Peyer's patch (tissue), 4 donors: ENCODE measurements around the gene COPS2. TPM values are rescaled to one million over a fixed set of nuclear protein-coding genes. Genes with fewer than 3 reads are reported as not detected.

Experiments used
- DNase-seq, 3 donors: peaks; one replicate each; pipeline ENCODE4 v3.0.0-alpha.2; 2017 to 2019
- H3K27ac ChIP-seq, 4 donors: fragments of 200-600 bp; sonication (generic); one replicate each; pipeline ENCODE4 v1.5.1; 2016 to 2019
- H3K27me3 ChIP-seq, 2 donors: fragments of 200-600 bp; sonication (generic); one replicate each; pipeline ENCODE4 v1.5.1; 2019
- H3K36me3 ChIP-seq, 3 donors: fragments of 200-600 bp; sonication (generic); one replicate each; pipeline ENCODE4 v1.5.1; 2016 to 2019
- H3K4me1 ChIP-seq, 4 donors: fragments of 200-600 bp; sonication (generic); one replicate each; pipeline ENCODE4 v1.5.1; 2016 to 2019
- H3K4me3 ChIP-seq, 4 donors: fragments of 200-600 bp; sonication (generic); 1 replicate in 3 of 4; 2 replicates in 1 of 4; pipeline ENCODE4 v1.5.1; 2016 to 2019; ENCODE audit warnings: mild to moderate bottlenecking in 1 of 4
- H3K9me3 ChIP-seq, 4 donors: fragments of 200-600 bp; sonication (generic); one replicate each; pipeline ENCODE4 v1.5.1; 2016 to 2019; ENCODE audit warnings: mild to moderate bottlenecking in 1 of 4
- POLR2A ChIP-seq, 2 donors: fragments of 450-650 bp; IDR thresholded peaks; one replicate each; pipeline ENCODE4 v1.5.1; 2017; ENCODE audit warnings: antibody characterized with exemption in 2 of 2, mild to moderate bottlenecking in 2 of 2, moderate library complexity in 2 of 2
- total RNA-seq, 4 donors: library from RNA; depleted of rRNA; stranded (reverse); fragments of >200 nt; gene quantifications; one replicate each; pipeline ENCODE4 v1.1.0, GENCODE V29; 2016
- TF ChIP-seq, protein P1 (sequence below), 6 experiments: fragments of 450-650 bp in 4 of 6; fragments of 200-600 bp in 2 of 6; sonication (generic) in 1 of 6; IDR thresholded peaks; one replicate each; pipeline ENCODE4 v1.5.1; 2017 to 2019; ENCODE audit warnings: antibody characterized with exemption in 6 of 6, mild to moderate bottlenecking in 3 of 6, moderate library complexity in 1 of 6

Gene COPS2
- total RNA-seq, 4 donors from 2014 or later, result 31.5 to 50.6 (median 39.0) TPM

DNA sequence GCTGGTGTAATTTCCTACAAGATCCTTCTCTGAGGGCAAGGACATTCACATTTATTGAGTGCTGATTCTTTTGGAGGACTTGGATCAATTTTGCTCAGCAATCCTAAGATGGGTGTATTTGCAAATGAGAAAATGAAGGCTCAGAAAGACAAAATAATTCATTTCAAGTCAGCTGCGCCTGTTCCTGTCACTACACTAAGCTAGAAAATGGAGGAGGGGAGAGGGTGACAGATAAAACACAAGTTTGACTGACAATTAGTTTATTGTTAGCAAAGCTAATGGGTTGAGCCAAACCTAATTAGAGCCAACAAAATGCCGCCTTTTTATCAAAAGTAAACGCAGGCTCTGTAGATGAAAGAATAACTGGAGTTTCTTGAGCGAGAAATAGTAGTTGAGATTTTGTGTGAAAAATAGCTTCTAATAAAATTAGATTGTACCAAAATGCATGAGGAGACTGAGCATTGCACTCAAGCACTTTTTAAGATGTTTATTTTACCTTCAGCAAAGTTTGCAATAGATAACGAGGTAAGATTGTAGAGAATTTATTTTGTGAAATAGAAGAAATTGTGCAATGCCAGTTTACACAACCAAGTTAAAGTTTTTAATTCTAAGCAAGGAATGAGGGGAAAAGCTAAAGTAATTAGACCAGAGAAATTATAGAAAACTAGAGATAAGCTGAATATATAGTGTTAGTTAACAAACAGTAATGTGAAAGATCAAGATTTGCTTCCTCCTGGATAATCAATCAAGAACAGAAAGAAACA, 69.5 kb downstream of the COPS2 start:
- Histone ChIP-seq H3K9me3 (no peaks in the 10 kb centered on the region), H3K36me3 (no peaks in the 10 kb centered on the region), H3K4me3 (no peak overlapping the region), H3K27ac (no peak overlapping the region), H3K27me3 (no peaks in the 10 kb centered on the region), H3K4me1 (no peaks in the 10 kb centered on the region)
- TF ChIP-seq POLR2A (IDR thresholded peaks at IDR 0.05), result no peak
- TF ChIP-seq, protein P1, sequence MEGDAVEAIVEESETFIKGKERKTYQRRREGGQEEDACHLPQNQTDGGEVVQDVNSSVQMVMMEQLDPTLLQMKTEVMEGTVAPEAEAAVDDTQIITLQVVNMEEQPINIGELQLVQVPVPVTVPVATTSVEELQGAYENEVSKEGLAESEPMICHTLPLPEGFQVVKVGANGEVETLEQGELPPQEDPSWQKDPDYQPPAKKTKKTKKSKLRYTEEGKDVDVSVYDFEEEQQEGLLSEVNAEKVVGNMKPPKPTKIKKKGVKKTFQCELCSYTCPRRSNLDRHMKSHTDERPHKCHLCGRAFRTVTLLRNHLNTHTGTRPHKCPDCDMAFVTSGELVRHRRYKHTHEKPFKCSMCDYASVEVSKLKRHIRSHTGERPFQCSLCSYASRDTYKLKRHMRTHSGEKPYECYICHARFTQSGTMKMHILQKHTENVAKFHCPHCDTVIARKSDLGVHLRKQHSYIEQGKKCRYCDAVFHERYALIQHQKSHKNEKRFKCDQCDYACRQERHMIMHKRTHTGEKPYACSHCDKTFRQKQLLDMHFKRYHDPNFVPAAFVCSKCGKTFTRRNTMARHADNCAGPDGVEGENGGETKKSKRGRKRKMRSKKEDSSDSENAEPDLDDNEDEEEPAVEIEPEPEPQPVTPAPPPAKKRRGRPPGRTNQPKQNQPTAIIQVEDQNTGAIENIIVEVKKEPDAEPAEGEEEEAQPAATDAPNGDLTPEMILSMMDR (IDR thresholded peaks at IDR 0.05), result no peak
- DNase-seq, result no peak

GRCh38 chr15:49084285-49084570, 71.2 kb downstream of the COPS2 start:
- no peak for DNase-seq
- no peaks in the 10 kb centered on the region for H3K36me3 ChIP-seq
- no peak overlapping the region for H3K27ac ChIP-seq
- H3K4me3 ChIP-seq, result no peak overlapping the region
- H3K4me1 ChIP-seq, result no peaks in the 10 kb centered on the region
- H3K27me3 ChIP-seq, result no peaks in the 10 kb centered on the region
- no peaks in the 10 kb centered on the region for H3K9me3 ChIP-seq
- TF ChIP-seq POLR2A (IDR thresholded peaks at IDR 0.05), result no peak
- TF ChIP-seq, protein P1 (IDR thresholded peaks at IDR 0.05), result no peak

GRCh38 chr15:49083401-49084284, 71.8 kb downstream of the COPS2 start:
- no peaks in the 10 kb centered on the region for H3K4me1 ChIP-seq
- no peak for DNase-seq
- H3K36me3 ChIP-seq, result no peaks in the 10 kb centered on the region
- H3K27me3 ChIP-seq, result no peaks in the 10 kb centered on the region
- no peak overlapping the region for H3K4me3 ChIP-seq
- TF ChIP-seq, protein P1 (IDR thresholded peaks at IDR 0.05), result no peak
- TF ChIP-seq POLR2A (IDR thresholded peaks at IDR 0.05), result no peak
- no peaks in the 10 kb centered on the region for H3K9me3 ChIP-seq
- no peak overlapping the region for H3K27ac ChIP-seq

DNA sequence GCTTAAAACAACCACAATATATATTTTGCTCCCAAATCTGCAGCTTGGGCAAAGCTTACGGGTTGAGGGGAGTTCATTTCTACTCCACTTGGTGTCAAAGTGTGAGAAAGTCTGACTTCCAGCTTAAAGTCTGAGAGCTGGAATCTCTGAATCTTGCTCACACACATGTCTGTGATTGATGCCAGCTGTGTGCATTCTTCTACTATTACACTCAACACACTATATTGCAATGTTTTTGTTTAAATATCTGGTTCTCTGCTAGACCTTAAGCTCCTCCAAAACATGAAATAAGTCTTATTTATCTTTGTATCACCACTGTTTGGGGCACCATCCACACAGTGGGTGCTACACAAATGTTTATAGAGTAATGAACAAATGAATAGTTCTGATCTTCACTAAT, 72.4 kb downstream of the COPS2 start:
- no peak overlapping the region for H3K4me3 ChIP-seq
- TF ChIP-seq, protein P1 (IDR thresholded peaks at IDR 0.05), result no peak
- H3K36me3 ChIP-seq, result no peaks in the 10 kb centered on the region
- no peaks in the 10 kb centered on the region for H3K4me1 ChIP-seq
- DNase-seq, result no peak
- no peak overlapping the region for H3K27ac ChIP-seq
- H3K9me3 ChIP-seq, result no peaks in the 10 kb centered on the region
- no peaks in the 10 kb centered on the region for H3K27me3 ChIP-seq

DNA sequence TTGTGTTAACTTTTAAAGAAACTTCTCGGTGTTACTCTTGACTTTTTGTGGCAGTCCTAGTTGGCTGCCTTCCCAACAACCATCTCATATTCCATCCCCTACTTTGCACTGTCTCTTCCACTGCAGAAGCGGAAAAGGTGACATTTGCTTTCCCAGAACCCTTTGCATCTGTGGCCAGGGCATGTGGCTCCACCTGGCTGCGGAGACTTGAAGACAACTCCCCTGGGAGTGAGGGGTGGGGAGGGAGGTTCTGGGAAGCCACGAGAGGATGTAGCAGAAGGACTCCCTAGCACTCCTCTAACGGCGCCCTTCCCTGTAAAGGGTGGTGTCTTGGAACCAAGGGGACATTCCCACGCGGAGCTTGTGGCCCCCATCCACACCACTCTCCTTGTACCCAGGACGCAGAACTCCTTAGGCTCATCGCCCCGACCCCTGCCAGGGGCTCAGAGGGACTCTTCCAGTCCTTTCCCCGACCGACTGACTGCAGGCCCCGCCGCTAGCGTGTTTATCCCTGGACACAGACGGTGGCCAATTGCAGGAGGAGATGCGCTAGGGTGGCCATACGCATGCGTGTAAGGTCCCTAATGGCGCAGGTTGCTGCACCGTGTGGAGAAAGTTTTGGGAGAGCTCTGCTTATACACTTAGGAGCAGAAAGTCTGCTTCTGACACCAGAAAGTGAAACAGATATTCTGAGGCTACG, 75.9 kb downstream of the COPS2 start:
- no peak for TF ChIP-seq POLR2A (IDR thresholded peaks at IDR 0.05)
- TF ChIP-seq, protein P1 (IDR thresholded peaks at IDR 0.05), result no peak
- no peaks in the 10 kb centered on the region for H3K36me3 ChIP-seq
- H3K4me1 ChIP-seq, result no peaks in the 10 kb centered on the region
- no peak for DNase-seq
- H3K9me3 ChIP-seq, result no peaks in the 10 kb centered on the region
- no peak overlapping the region for H3K4me3 ChIP-seq
- H3K27ac ChIP-seq, result no peak overlapping the region
- H3K27me3 ChIP-seq, result no peaks in the 10 kb centered on the region
